ENCODE measurements around the gene IMMP2L.

Gene IMMP2L

GRCh38 chr7:111556977-111557376, 5.3 kb downstream of the IMMP2L start:
- no peak for DNase-seq

DNA sequence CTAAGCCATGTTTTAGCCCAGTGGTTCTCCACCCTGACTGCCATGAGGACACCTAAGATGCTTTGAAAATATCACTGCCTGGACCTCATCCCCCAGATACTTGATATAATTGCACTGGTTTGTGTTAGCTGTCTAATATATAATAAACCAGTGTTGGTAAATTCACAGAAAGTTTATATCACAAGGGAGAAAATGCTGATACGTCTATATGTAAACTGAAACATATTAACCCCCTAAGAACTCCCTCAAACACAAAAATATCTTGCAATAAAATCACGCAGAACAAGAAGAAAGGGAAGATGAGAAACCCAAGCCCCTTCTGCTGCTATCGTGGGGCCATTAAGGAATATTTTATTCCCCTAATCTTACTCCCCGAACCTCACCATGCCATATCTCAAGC, 8.2 kb downstream of the IMMP2L start:
- DNase-seq = no peak

GRCh38 chr7:111541067-111541466, 21.2 kb downstream of the IMMP2L start:
- peak in 1 of 2 donors; percentile 15 for DNase-seq

GRCh38 chr7:111540199-111540815, 22.0 kb downstream of the IMMP2L start:
- DNase-seq = no peak

- DNase-seq = no peak
These were observed 25.2 kb downstream of the IMMP2L start for GRCh38 chr7:111537134-111537533.

DNA sequence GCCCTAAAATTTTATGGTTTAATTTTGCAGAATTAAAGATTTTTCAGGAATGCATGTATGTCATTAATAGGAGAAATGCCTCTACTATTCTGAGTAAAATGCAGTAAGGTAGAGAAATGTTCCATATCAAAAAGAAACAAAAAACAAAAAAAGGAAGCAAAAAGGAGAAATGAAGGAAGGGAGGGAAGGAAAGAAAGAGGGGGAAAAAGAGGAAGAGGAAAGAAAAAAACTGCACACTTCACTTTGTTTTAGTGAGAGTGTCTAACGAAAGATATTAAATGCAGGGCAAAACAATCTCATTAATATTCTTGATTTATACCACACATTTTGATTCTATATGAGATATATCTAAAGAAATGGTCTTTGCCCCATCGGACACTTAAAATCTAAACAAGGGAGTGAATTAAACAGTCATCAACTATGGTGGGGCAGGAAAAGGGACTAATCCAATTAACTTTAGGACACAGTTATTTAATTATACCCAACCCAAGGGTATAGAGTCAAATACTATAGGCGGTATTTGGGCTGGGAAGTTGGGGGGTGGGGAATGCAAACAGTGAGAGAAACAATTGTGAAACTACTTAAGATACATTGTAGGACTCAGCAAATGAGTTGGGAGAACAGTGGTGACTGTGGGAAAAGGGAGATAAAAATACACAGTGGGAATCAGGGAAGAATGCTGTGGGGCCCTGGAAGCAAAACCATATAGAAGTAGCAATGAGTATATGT, 27.0 kb downstream of the IMMP2L start:
- peak in 1 of 2 donors; percentile 7 for DNase-seq

- DNase-seq = no peak
These were observed 29.7 kb downstream of the IMMP2L start for GRCh38 chr7:111532625-111533024.

GRCh38 chr7:111531993-111532392, 30.3 kb downstream of the IMMP2L start:
- peak; percentile 48 to 66 for DNase-seq

- DNase-seq = no peak
These were observed 32.0 kb downstream of the IMMP2L start for GRCh38 chr7:111530356-111530668.

DNA sequence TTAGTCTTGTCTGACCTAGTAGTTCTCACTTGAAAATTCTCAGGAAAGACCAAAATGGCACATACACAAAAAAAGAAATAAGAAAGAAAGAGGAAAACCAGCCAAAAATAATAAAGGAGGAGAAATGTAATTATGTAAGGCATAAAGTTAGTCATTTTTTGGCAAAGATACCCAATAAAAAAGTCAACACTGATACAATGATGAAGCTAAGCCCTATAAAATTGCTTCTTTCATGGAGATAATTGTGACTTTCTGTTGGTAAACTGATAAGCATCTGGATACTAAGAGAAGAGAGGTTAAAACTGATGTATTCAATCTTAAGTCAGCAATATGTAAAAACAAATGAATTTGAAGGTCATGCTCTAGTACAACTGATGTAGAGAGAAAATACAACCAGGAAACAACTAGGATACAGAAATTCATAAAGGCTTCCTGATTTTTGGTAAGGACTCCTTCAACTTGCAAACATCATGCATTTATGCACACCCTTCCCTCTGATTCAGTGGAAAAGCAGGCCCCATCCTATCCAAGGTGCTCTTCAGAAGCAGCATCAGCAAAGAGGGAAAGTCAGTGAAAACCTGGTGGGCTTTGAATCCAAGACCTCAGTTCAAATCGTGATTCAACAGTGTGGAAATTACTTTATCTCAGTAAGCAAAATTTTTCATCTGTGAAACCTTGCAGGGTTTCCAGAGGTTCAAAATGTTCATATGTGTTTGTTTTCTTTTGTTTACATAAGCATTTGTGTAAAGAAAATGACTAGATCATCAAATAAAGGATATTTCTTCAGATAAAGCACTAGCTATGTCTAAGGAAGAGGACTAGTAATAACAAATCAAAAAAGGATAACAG, 32.6 kb downstream of the IMMP2L start:
- no peak for DNase-seq

DNA sequence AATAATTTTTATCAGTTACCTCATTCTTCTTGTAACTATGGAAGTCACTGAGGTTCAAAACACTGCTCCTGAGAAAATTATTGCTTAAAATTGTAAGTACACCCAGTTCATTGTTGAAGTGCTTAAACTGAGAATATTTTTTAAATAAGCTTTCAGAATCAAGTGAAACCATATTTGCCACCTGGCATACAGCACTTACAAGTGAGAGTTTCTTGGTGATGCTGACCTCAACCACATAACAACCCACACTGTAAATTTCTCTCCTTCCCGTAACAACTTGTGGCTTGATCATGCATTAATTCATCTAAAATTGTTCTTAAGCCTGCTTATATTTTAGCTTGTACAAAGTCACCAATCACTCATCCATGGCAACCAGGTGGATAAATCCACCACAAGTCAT, 34.0 kb downstream of the IMMP2L start:
- DNase-seq = no peak

- DNase-seq = no peak
These were observed 34.7 kb downstream of the IMMP2L start for GRCh38 chr7:111527545-111527944.

- no peak for DNase-seq
These were observed 37.2 kb downstream of the IMMP2L start for GRCh38 chr7:111525100-111525499.

DNA sequence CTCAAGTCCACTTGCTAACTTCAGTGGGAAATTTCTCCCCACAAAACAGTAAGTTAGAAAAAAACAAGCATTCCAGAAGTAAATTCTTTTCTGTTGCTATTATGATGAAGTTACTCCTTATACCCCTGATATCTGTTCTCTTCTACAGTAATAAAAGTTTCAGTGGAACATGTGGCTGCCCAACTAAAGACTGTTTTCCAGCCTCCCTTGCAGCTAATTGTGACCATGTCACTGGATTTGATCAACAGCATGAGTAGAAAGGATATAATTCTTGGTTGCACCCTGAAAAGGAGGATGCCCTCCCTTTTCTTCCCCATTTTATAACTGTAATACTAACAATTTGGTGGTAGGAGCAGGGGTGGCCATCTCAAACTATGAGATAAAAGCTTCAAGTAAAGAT, 40.6 kb downstream of the IMMP2L start:
- no peak for DNase-seq

DNA sequence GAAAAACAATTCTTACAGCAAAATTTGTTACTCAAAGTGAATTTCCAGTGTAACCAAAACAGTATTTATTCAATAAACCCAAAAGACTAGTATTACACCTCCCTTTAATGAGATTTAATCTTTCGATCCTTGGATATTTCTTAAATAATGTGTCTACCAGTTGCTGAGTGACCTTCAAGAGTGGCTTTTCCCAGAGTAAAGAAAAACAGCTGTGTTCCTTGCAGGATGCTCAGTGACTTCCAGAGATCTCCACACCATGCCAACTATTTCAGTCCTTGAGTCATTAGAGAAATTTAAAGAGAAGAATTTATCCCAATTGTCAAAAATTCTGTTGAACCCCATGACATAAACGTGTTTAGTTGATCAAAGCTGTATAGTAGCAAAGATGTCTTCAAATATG, 44.0 kb downstream of the IMMP2L start:
- no peak for DNase-seq

- DNase-seq = no peak
These were observed 44.7 kb downstream of the IMMP2L start for GRCh38 chr7:111517549-111517951.

- no peak for DNase-seq
These were observed 45.7 kb downstream of the IMMP2L start for GRCh38 chr7:111516612-111517011.

DNA sequence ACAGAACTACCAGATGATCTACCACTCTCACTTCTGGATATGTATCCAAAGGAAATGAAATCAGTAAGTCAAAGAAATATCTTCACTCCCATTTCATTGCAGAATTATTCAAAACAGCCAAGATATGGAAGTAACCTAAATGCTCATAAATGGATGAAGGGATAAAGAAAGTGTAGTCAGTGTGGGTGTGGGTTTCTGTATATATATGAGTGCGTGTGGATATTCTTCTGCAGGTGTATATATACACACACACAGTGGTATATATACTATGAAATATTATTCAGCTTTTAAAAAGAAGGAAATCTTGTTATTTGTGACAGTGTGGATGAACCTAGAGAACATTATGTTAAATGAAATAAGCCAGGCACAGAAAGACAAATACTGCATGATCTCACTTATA, 48.7 kb downstream of the IMMP2L start:
- no peak for DNase-seq

- no peak for DNase-seq
These were observed 50.4 kb downstream of the IMMP2L start for GRCh38 chr7:111511845-111512244.

GRCh38 chr7:111510584-111511378, 51.5 kb downstream of the IMMP2L start:
- no peak for DNase-seq

DNA sequence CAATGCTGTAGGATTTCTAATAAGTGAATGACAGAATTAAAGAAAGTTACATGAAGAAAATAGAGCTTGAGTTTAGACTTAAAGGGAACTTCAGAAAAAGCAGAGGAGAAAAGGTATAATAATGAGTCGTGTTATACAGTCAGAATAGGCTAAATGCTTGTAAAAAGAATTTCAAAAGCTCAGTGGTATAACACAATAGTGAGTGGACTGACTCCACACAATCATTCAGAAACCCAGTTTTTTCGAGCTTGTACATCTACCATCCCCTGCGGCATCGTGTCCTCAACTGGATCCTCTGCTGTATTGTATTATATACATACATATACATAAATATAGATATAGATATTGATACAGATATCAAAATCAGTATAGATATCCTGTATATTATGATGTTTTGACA, 52.2 kb downstream of the IMMP2L start:
- DNase-seq = no peak

GRCh38 chr7:111509288-111509687, 53.0 kb downstream of the IMMP2L start:
- no peak for DNase-seq

- DNase-seq = no peak
These were observed 53.9 kb downstream of the IMMP2L start for GRCh38 chr7:111508387-111508786.

Data from inflammatory macrophage treated with lipopolysaccharide for 1 hour (primary cell).